HCT116 (cell line): ENCODE measurements around the gene PIGM. TPM values are rescaled to one million over a fixed set of nuclear protein-coding genes. Genes with fewer than 3 reads are reported as not detected.

Experiments
- ATAC-seq: fragments of 200-7000 bp; cut with Tn5 transposase; 2 replicates; pipeline ENCODE4 v1.9.1; 2020; ENCODE audit warnings: mild to moderate bottlenecking, moderate library complexity
- BruUV-seq: library from RNA; stranded (reverse); fragments of 400-500 nt; replicated peaks from 2 replicates; lab custom pipeline; 2021; lab: Mats Ljungman, UMichigan
- CTCF ChIA-PET: fragments of 300-600 bp; sonication (Branson Sonifier 250); formaldehyde crosslinking; loops from one replicate; lab custom pipeline; 2021; ENCODE audit warnings: antibody characterized with exemption; lab: Charles Lee
- POLR2A ChIA-PET: fragments of 300-600, 350-600 bp; sonication (Branson Sonifier 250); formaldehyde crosslinking; loops from one replicate; lab custom pipeline; 2021; ENCODE audit warnings: antibody characterized with exemption; lab: Charles Lee
- RAD21 ChIA-PET, 2 experiments: fragments of 300-600 bp; sonication (Branson Sonifier 250); formaldehyde crosslinking; loops; one replicate each; lab custom pipeline; 2023; ENCODE audit warnings: low total read pairs in 2 of 2; ENCODE audit not compliant: uncharacterized antibody in 2 of 2, unreplicated experiment in 2 of 2, low non-redundant PET in 1 of 2; lab: Charles Lee
- DNase-seq: peaks from one replicate; pipeline ENCODE4 v3.0.0-alpha.2; 2010; ENCODE audit warnings: low read depth, low spot score
- H2AFZ ChIP-seq: fragments of 200-600 bp; shearing (Covaris generic), sonication (generic); 2 replicates; pipeline ENCODE4 v1.6.1; 2017; ENCODE audit warnings: low read depth, mixed run types, mixed read lengths, antibody characterized with exemption, low read length; ENCODE audit not compliant: poor library complexity, severe bottlenecking
- H3K27ac ChIP-seq: 2 replicates; pipeline ENCODE4 v1.5.1; 2012; ENCODE audit warnings: low read depth, low read length
- H3K27me3 ChIP-seq: fragments of 200-600 bp; sonication (generic); 2 replicates; pipeline ENCODE4 v1.6.1; 2016; ENCODE audit warnings: mixed run types, low read length, mixed read lengths; ENCODE audit not compliant: insufficient read depth
- H3K36me3 ChIP-seq, 2 experiments: fragments of 200-500 bp in 1 of 2; fragments of 200-600 bp in 1 of 2; sonication (Bioruptor generic) in 1 of 2; sonication (generic) in 1 of 2; 2 replicates each; pipeline versions ENCODE4 v1.5.1 to v1.6.1; 2014 to 2016; ENCODE audit warnings: low read length in 2 of 2, inconsistent platforms in 1 of 2, mixed read lengths in 1 of 2, mixed run types in 1 of 2; ENCODE audit not compliant: insufficient read depth in 2 of 2, control insufficient read depth in 1 of 2
- H3K4me1 ChIP-seq, 2 experiments: fragments of 200-600 bp in 1 of 2; sonication (generic) in 1 of 2; 2 replicates each; pipeline versions ENCODE4 v1.5.1 to v1.6.1; 2012 to 2017; ENCODE audit warnings: low read length in 2 of 2, inconsistent platforms in 1 of 2, mild to moderate bottlenecking in 1 of 2, mixed read lengths in 1 of 2, mixed run types in 1 of 2, moderate library complexity in 1 of 2; ENCODE audit not compliant: insufficient read depth in 2 of 2, control insufficient read depth in 1 of 2
- H3K4me2 ChIP-seq: fragments of 200-600 bp; sonication (generic); 2 replicates; pipeline ENCODE4 v1.6.1; 2017; ENCODE audit warnings: mixed run types, low read length, mixed read lengths
- H3K4me3 ChIP-seq, 2 experiments: fragments of 200-600 bp in 1 of 2; sonication (generic) in 1 of 2; replicated peaks in 1 of 2; 2 replicates each; pipeline ENCODE4 v1.5.1; 2011 to 2016; ENCODE audit warnings: low read length in 2 of 2, control low read depth in 1 of 2, low read depth in 1 of 2, mild to moderate bottlenecking in 1 of 2, mixed read lengths in 1 of 2, mixed run types in 1 of 2
- H3K79me2 ChIP-seq: fragments of 200-600 bp; sonication (generic); 2 replicates; pipeline ENCODE4 v1.6.1; 2017; ENCODE audit warnings: mild to moderate bottlenecking, mixed run types, low read length, moderate library complexity, mixed read lengths; ENCODE audit not compliant: insufficient read depth
- H3K9ac ChIP-seq: fragments of 200-600 bp; sonication (generic); 2 replicates; pipeline ENCODE4 v1.6.1; 2016; ENCODE audit warnings: low read length, mixed read lengths
- H3K9me2 ChIP-seq: fragments of 200-600 bp; sonication (generic), shearing (Covaris generic); 2 replicates; pipeline ENCODE4 v1.6.1; 2017; ENCODE audit warnings: mixed run types, mild to moderate bottlenecking, moderate library complexity; ENCODE audit not compliant: insufficient read depth
- H3K9me3 ChIP-seq, 2 experiments: fragments of 200-500 bp in 1 of 2; fragments of 200-600 bp in 1 of 2; sonication (Bioruptor generic) in 1 of 2; sonication (generic) in 1 of 2; 2 replicates each; pipeline ENCODE4 v1.6.1; 2014 to 2017; ENCODE audit warnings: low read length in 2 of 2, mixed read lengths in 2 of 2, inconsistent platforms in 1 of 2, low read depth in 1 of 2, mild to moderate bottlenecking in 1 of 2, mixed run types in 1 of 2, moderate library complexity in 1 of 2; ENCODE audit not compliant: control insufficient read depth in 1 of 2, insufficient read depth in 1 of 2
- H4K20me1 ChIP-seq: fragments of 200-600 bp; sonication (generic), shearing (Covaris generic); 2 replicates; pipeline ENCODE4 v1.6.1; 2017; ENCODE audit warnings: mixed run types, mild to moderate bottlenecking, moderate library complexity; ENCODE audit not compliant: insufficient read depth
- CBX3 ChIP-seq: IDR thresholded peaks from 2 replicates; pipeline ENCODE4 v1.6.1; 2012; ENCODE audit warnings: low read depth
- CEBPB ChIP-seq: IDR thresholded peaks from 2 replicates; pipeline ENCODE4 v1.6.1; 2012; ENCODE audit warnings: low read depth
- CTCF ChIP-seq, 3 experiments: fragments of 200-600 bp in 1 of 3; sonication (generic) in 1 of 3; IDR thresholded peaks in 2 of 3; conservative IDR thresholded peaks in 1 of 3; 2 replicates each; pipeline ENCODE4 v1.5.1; 2012 to 2017; ENCODE audit warnings: low read depth in 2 of 3, low read length in 2 of 3, antibody characterized with exemption in 1 of 3, borderline replicate concordance in 1 of 3, control low read depth in 1 of 3, mild to moderate bottlenecking in 1 of 3, mixed read lengths in 1 of 3, mixed run types in 1 of 3, moderate library complexity in 1 of 3; ENCODE audit not compliant: insufficient read depth in 1 of 3
- ELF1 ChIP-seq: IDR thresholded peaks from 2 replicates; pipeline ENCODE4 v1.6.1; 2012; ENCODE audit warnings: low read depth, borderline replicate concordance
- FOSL1 ChIP-seq: IDR thresholded peaks from 2 replicates; pipeline ENCODE4 v1.6.1; 2012; ENCODE audit warnings: low read depth
- JUND ChIP-seq: IDR thresholded peaks from 2 replicates; pipeline ENCODE4 v1.6.1; 2012
- MAX ChIP-seq: IDR thresholded peaks from 2 replicates; pipeline ENCODE4 v1.6.1; 2012
- POLR2A ChIP-seq: IDR thresholded peaks from 2 replicates; pipeline ENCODE4 v1.7.0; 2011; ENCODE audit warnings: borderline replicate concordance; ENCODE audit not compliant: insufficient read depth, insufficient read length; ENCODE audit errors: extremely low read depth
- RAD21 ChIP-seq: IDR thresholded peaks from 2 replicates; pipeline ENCODE4 v1.6.1; 2012; ENCODE audit warnings: low read depth, mild to moderate bottlenecking
- REST ChIP-seq: IDR thresholded peaks from 2 replicates; pipeline ENCODE4 v1.6.1; 2012; ENCODE audit warnings: low read depth
- ZFX ChIP-seq: fragments of 450-650 bp; IDR thresholded peaks from 2 replicates; pipeline ENCODE4 v1.6.1; 2017
- intact Hi-C: fragments of 100-400 bp; cut with micrococcal nuclease; formaldehyde crosslinking; loops from 2 replicates; pipeline ENCODE4 v1.10.0; 2022
- total RNA-seq: library from RNA; stranded (reverse); gene quantifications from one replicate; pipeline ENCODE4 v1.2.1, GENCODE V29; 2021; ENCODE audit not compliant: unreplicated experiment

Gene PIGM
- total RNA-seq, 1 experiment from 2014 or later, result 4.1 TPM

- no peak for TF ChIP-seq POLR2A
- TF ChIP-seq CEBPB, result no peak
- TF ChIP-seq MAX, result no peak
- TF ChIP-seq, all 23 proteins: peak for 0
These were observed 44.6 kb downstream of the PIGM start (continued) for GRCh38 chr1:159987186-159987585.

- Histone ChIP-seq H3K4me1 (peaks cover 0 to 2% of the 10 kb centered on the region in 2 experiments; a peak in 1 of 4 replicates), H3K27ac (no peak overlapping the region), H3K79me2 (no peaks in the 10 kb centered on the region), H3K9me3 (no peaks in the 10 kb centered on the region), H3K9me2 (no peaks in the 10 kb centered on the region), H3K27me3 (peaks cover 13% of the 10 kb centered on the region; the same call in 1 of the 2 replicates), H4K20me1 (no peaks in the 10 kb centered on the region), H3K9ac (no peak overlapping the region), H2AFZ (no peak overlapping the region), H3K4me3 (no peak overlapping the region), H3K36me3 (no peaks in the 10 kb centered on the region), H3K4me2 (no peak overlapping the region)
- TF ChIP-seq ELF1 (no peak), REST (no peak), MAX (no peak), ZFX (no peak), RAD21 (no peak), CTCF (IDR thresholded peaks at IDR 0.05 in 2 of 3, conservative IDR thresholded peaks at IDR 0.05 in 1 of 3; ENCODE audit: borderline replicate concordance in 1 of 3, insufficient read depth in 1 of 3, low read depth in 2 of 3, low read length in 2 of 3) (no peak), FOSL1 (no peak), JUND (no peak), CBX3 (no peak)
- ChIA-PET RAD21 (no interaction called here), POLR2A (no interaction called here), CTCF (no interaction called here)
- DNase-seq (no peak), ATAC-seq (no peak)
- BruUV-seq, result no TSS peak
- intact Hi-C loops, result no loop called here
These were observed 45.3 kb downstream of the PIGM start for GRCh38 chr1:159986531-159986930.
